Left colon (tissue), 2 donors: ENCODE measurements around the gene NALCN. TPM values are rescaled to one million over a fixed set of nuclear protein-coding genes. Genes with fewer than 3 reads are reported as not detected.

Experiments
- ATAC-seq: fragments of 200-7000 bp; cut with Tn5 transposase; one replicate; pipeline ENCODE4 v1.9.1; 2020; ENCODE audit warnings: mild to moderate bottlenecking, moderate library complexity
- DNase-seq, 2 donors: peaks; one replicate each; pipeline ENCODE4 v3.0.0-alpha.2; 2020
- intact Hi-C, 2 donors: fragments of 100-400 bp; cut with DNase I in 1 of 2; cut with micrococcal nuclease in 1 of 2; formaldehyde crosslinking; loops; one replicate each; pipeline versions ENCODE4 v1.11.2 to v1.14.0; 2022; cut with DNase I, micrococcal nuclease
- long read RNA-seq: library from polyadenylated mRNA; unstranded; transcript quantifications from one replicate; pipeline ENCODE4 v2.0.0, GENCODE V29; 2021
- total RNA-seq, 2 donors: library from RNA; stranded (reverse); fragmentation: NEBNext Ultra II Directional; extraction: Animal tissue kit (Norgen Biotek cat#: 25700); gene quantifications; one replicate each; pipeline ENCODE4 v1.2.1, GENCODE V29; 2021
- donor health status: DM: no; HTN: no; CAD: no.
- donor health status: DM: yes; HTN: yes; CAD: no.

NALCN gene
- under 1 TPM; 0.03 to 0.17 TPM for total RNA-seq
- long read RNA-seq: 0 reads

GRCh38 chr13:101416181-101417042 lies at the start of gene NALCN:
NALCN (minus strand) TSS chr13:101416508; CDS start chr13:101399126, 17,382 bp downstream.
- intact Hi-C loops: no loop called here
- ATAC-seq (no peak), DNase-seq (no peak)

- DNase-seq: no peak
- ATAC-seq: no peak
Observed at GRCh38 chr13:101465877-101466276, 49.6 kb upstream of the NALCN start.

GRCh38 chr13:101457176-101457575 lies 40.9 kb upstream of the NALCN start:
- no peak for ATAC-seq
- no peak for DNase-seq
- intact Hi-C loops: no loop called here

More at GRCh38 chr13:101465877-101466276, 49.6 kb upstream of the NALCN start:
- intact Hi-C loops: no loop called here

GRCh38 chr13:101455863-101456262 lies 39.6 kb upstream of the NALCN start:
- DNase-seq (no peak), ATAC-seq (no peak)
- intact Hi-C loops: no loop called here

- no peak for DNase-seq
- no peak for ATAC-seq
- intact Hi-C loops: no loop called here
Observed at GRCh38 chr13:101454767-101455166, 38.5 kb upstream of the NALCN start.

DNA sequence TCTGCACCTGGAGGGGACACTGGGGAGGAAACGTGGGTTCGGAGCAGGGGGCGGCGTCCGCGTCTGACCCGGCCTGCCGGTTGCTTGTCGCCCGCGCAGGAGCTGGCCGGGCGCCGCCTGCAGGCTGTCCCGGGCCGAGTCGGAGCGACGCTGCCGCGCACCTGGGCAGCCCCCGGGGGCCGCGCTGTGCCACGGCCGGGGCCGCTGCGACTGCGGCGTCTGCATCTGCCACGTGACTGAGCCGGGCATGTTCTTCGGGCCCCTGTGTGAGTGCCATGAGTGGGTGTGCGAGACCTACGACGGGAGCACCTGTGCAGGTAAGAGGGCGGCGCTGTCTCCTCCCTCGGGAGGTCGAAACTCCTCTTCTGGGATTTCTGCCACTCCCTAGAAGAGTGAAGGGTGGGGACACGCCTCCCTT lies 37.5 kb upstream of the NALCN start:
- peak in 1 of 2 donors; percentile 19 for DNase-seq

DNA sequence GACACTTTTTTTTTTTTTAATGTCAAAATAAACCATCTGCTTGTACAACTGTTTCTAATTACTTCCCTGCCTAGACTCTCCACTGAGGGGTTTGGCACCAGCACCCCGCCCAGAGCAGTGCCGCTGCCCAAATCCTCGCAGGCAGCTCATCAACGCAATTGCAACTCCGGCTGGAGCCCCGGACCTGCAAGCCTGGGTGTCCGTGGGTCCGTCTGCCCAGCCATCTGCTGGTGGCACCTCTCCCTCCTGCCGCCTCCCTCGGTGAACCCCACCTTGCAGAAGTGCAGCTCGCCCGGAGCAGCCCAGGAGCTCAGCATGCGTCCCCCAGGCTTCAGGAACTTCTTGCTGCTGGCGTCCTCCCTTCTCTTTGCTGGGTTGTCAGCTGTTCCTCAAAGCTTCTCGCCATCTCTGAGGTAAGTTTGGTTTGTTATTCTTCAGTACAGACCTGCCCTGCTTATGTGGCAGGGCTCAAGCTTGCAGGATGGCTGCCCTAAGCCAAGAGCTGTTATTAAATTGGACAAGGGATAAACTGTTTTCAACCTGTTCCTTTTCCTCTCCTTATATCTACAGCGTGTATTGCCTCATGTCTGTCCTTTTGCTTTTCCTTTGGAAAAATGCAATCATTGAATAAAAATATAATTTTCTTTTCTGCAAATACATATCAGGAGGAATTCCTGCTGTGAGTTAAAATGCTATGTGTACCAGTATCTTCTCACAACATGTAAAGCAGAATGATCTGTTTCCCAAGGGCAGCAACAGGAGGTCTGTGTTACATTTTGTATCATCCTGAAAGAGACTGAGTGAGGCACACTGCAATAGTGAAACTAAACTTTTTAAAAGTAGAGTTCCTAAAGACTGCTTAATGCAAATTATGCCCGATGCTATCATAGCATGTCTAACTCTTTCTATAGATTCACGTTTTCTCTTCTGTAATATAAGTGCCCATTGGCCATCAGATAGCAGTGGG lies 36.5 kb upstream of the NALCN start, which contains the start of gene ITGBL1:
ITGBL1 (plus strand) TSS at position 157 of the 967 bp plus-strand sequence; CDS start at position 316, 159 bp downstream.
- ATAC-seq (no peak), DNase-seq (no peak)
- intact Hi-C loops: no loop called here

More for the DNA sequence above, 37.5 kb upstream of the NALCN start:
- intact Hi-C loops: no loop called here
- peak; percentile 81 for ATAC-seq

- DNase-seq: no peak
- intact Hi-C loops: no loop called here
- no peak for ATAC-seq
Observed at GRCh38 chr13:101451641-101452040, 35.3 kb upstream of the NALCN start.

GRCh38 chr13:101450749-101451130 lies 34.4 kb upstream of the NALCN start:
- DNase-seq (no peak), ATAC-seq (no peak)
- intact Hi-C loops: no loop called here

GRCh38 chr13:101449790-101450748 lies 33.8 kb upstream of the NALCN start:
- intact Hi-C loops: no loop called here
- DNase-seq: no peak
- no peak for ATAC-seq

GRCh38 chr13:101447852-101448251 lies 31.5 kb upstream of the NALCN start:
- ATAC-seq: no peak

GRCh38 chr13:101434486-101434885 lies 18.2 kb upstream of the NALCN start:
- ATAC-seq (no peak), DNase-seq (no peak)
- intact Hi-C loops: no loop called here

More at GRCh38 chr13:101447852-101448251, 31.5 kb upstream of the NALCN start:
- no peak for DNase-seq
- intact Hi-C loops: no loop called here

GRCh38 chr13:101433895-101434294 lies 17.6 kb upstream of the NALCN start:
- DNase-seq (no peak), ATAC-seq (no peak)
- intact Hi-C loops: no loop called here

GRCh38 chr13:101429733-101430132 lies 13.4 kb upstream of the NALCN start:
- ATAC-seq: no peak
- no peak for DNase-seq
- intact Hi-C loops: no loop called here

- DNase-seq: no peak
- ATAC-seq: no peak
- intact Hi-C loops: no loop called here
Observed at GRCh38 chr13:101425623-101426022, 9.3 kb upstream of the NALCN start.

- ATAC-seq (no peak), DNase-seq (no peak)
- intact Hi-C loops: no loop called here
Observed at GRCh38 chr13:101425156-101425471, 8.8 kb upstream of the NALCN start.

DNA sequence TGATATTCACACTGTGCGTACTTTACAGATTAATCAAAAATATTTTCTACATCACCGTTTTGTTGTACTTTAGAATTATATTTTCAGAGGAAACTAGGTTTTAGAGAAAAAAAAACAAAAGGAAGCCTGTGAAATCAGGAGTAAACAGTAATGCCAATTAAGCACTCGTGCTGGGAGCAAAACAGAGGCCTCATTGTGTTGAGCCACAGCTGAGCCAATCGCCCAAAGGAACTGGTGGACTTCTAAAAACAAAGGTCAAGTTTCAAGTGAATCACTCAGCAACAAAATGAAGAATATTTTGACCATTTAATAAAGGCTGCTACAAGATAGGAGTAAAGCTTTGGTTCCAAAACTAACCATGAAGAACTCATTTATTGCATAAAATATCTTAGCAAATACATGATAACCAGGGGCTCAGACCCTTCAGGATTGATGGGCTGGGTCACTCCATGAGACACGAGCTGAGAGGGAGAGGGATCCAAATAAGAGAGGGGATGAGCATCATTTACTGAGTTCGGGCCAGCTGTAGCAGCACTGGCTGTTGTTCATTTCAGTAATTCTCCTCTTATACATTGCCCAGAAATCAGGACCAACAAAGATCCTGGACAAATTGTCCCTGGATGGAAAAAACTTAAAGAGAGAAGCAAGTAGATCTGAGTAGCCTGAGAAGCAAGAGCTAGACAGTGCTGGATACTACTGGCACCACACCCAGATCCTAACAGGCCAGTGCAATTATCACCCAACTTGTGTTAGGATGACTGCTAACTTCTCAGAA lies 8.3 kb upstream of the NALCN start:
- DNase-seq: no peak
- intact Hi-C loops: no loop called here
- no peak for ATAC-seq

DNA sequence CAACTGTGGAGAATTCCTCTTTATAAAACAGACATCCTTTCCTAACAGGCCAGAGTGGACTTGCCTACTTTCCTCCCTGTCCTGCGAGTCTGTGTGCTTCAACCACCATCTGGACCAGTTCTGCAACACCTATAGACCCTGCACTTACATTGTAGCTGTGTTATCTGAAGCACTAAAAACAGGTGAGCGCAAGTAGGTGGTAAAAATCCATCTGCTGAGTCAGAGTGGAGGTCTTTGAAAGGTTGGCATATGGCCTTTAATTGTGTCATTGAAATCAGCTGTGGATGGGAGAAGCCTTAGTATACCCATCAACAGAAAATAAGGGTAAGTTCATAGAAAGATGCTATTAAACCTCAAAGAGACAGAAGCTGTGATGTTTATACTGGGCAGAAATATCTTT lies 7.6 kb upstream of the NALCN start:
- intact Hi-C loops: no loop called here
- no peak for ATAC-seq
- no peak for DNase-seq
